Naive thymus-derived CD8-positive, alpha-beta T cell (primary cell): ENCODE data around the gene ATP6V0A1. TPM values are rescaled to one million over a fixed set of nuclear protein-coding genes. Genes with fewer than 3 reads are reported as not detected.
"Not testable (repeated sequence)": the region's sequence is repeated elsewhere in the genome, so short reads cannot be mapped to it uniquely, and the experiment has no call there.

Experiments
- ATAC-seq, 2 donors: fragments of 150-1000 bp; cut with Tn5 transposase in 1 of 2; sonication (Bioruptor Pico), chemical (Tn5 transposase) in 1 of 2; 1 replicate in 1 of 2; 2 replicates in 1 of 2; pipeline ENCODE4 v1.10.0; 2021; ENCODE audit warnings: mild to moderate bottlenecking in 2 of 2, moderate library complexity in 2 of 2
- POLR2A ChIA-PET: fragments of 350-600 bp; sonication (Branson Sonifier 250); formaldehyde crosslinking; loops from one replicate; lab custom pipeline; 2021; ENCODE audit warnings: antibody characterized with exemption; lab: Charles Lee
- DNase-seq, 10 donors: peaks; one replicate each; pipeline versions ENCODE4 v3.0.0 to v3.0.0-alpha.2; 2020 to 2022
- H3K27ac Mint-ChIP-seq, 10 donors: one replicate each; pipeline ENCODE4 v1.8.0; 2020 to 2022; ENCODE audit warnings: mild to moderate bottlenecking in 10 of 10, mixed read lengths in 10 of 10, moderate library complexity in 4 of 10, inconsistent platforms in 1 of 10
- H3K27me3 Mint-ChIP-seq, 5 donors: one replicate each; pipeline ENCODE4 v1.8.0; 2021 to 2022; ENCODE audit warnings: mixed read lengths in 5 of 5
- H3K36me3 Mint-ChIP-seq, 3 donors: one replicate each; pipeline ENCODE4 v1.8.0; 2020 to 2022; ENCODE audit warnings: mixed read lengths in 3 of 3, mild to moderate bottlenecking in 2 of 3, inconsistent platforms in 1 of 3
- H3K4me1 Mint-ChIP-seq, 4 donors: one replicate each; pipeline ENCODE4 v1.8.0; 2021 to 2022; ENCODE audit warnings: mixed read lengths in 4 of 4
- H3K4me3 Mint-ChIP-seq, 10 donors: one replicate each; pipeline ENCODE4 v1.8.0; 2020 to 2022; ENCODE audit warnings: mild to moderate bottlenecking in 10 of 10, mixed read lengths in 10 of 10, moderate library complexity in 6 of 10, inconsistent platforms in 1 of 10
- H3K9me3 Mint-ChIP-seq, 9 donors: one replicate each; pipeline ENCODE4 v1.8.0; 2020 to 2022; ENCODE audit warnings: mixed read lengths in 9 of 9, mild to moderate bottlenecking in 3 of 9, inconsistent platforms in 1 of 9, moderate library complexity in 1 of 9
- polyA plus RNA-seq, 3 donors: library from polyadenylated mRNA; unstranded; fragments of 300-500 nt; fragmentation: Illumina TruSeq; gene quantifications; one replicate each; pipeline ENCODE4 v1.2.3, GENCODE V29; 2021
- total RNA-seq, 8 experiments: library from RNA in 2 of 8; stranded (reverse) in 2 of 8; gene quantifications; one replicate each; pipeline ENCODE4 v1.2.3 and lab custom pipeline; 2021 to 2026

The ATP6V0A1 gene
- total and polyA plus RNA-seq, 5 experiments from 2014 or later, result 4.1 to 19.1 (median 12.6) TPM

DNA sequence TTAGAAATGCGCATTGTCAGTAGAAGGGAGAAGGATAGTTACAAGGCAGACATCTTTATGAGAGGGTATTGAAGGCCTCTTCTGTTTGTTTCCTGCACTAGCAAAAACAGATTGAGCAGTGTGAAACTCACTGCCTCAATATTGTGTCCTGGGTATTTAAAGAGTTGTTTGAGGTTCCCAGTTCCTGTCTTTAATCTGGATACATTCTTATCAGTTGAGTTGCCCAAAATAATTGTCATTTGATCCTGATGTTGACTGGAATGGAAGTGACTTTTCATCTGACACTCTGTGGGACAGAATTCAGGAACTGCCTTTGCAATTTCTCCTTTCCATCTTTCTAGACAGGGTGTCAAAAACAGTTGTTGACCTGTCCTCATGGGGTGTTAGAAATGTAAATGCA is 1.7 kb downstream of the ATP6V0A1 start:
- H3K27me3 Mint-ChIP-seq, result no peaks in the 10 kb centered on the region
- H3K4me3 Mint-ChIP-seq, result peak overlapping the region in 8 of 10 donors; percentile 84 to 94 (median 91)
- peak overlapping the region in 4 of 10 donors; percentile 32 to 85 (median 78) for H3K27ac Mint-ChIP-seq
- ATAC-seq, result no peak
- POLR2A ChIA-PET, result interaction anchor here (1.1 kb wide), 1 partner anchor 123 kb away, joined by 3 read pairs; no protein-coding TSS in a partner anchor
- H3K4me1 Mint-ChIP-seq, result peaks cover 28 to 51% (median 46%) of the 10 kb centered on the region in 4 donors
- peaks cover 0 to 10% (median 0%) of the 10 kb centered on the region in 3 donors for H3K36me3 Mint-ChIP-seq
- H3K9me3 Mint-ChIP-seq, result peaks cover 0 to 2% (median 0%) of the 10 kb centered on the region in 9 donors
- DNase-seq, result no peak

DNA sequence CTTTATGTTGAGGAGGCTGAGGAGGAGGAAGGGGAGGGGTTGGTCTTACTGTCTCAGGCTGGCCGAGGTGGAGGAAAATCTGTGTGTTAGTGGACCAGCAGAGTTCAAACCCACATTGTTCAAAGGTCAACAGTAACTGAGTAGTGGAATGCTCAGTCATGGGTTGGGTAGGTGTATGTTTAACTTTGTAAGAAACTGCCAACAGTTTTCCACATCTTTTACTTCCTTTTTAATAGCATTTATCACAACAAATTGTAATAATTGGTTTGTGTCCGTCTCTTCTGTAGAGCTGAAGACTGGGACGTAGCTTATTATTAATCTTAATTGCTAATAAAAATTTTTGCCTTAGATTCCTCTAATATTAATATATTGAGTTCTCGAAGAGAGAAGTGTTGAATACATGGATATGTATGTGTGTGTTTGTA is 5.3 kb downstream of the ATP6V0A1 start:
- no peaks in the 10 kb centered on the region for H3K9me3 Mint-ChIP-seq
- H3K4me1 Mint-ChIP-seq, result peaks cover 10 to 23% (median 18%) of the 10 kb centered on the region in 4 donors
- no peak overlapping the region for H3K4me3 Mint-ChIP-seq
- POLR2A ChIA-PET, result no interaction called here
- no peaks in the 10 kb centered on the region for H3K27me3 Mint-ChIP-seq
- H3K36me3 Mint-ChIP-seq, result peaks cover 5 to 37% (median 8%) of the 10 kb centered on the region in 3 donors
- ATAC-seq, result no peak
- H3K27ac Mint-ChIP-seq, result no peak overlapping the region
- no peak for DNase-seq

DNA sequence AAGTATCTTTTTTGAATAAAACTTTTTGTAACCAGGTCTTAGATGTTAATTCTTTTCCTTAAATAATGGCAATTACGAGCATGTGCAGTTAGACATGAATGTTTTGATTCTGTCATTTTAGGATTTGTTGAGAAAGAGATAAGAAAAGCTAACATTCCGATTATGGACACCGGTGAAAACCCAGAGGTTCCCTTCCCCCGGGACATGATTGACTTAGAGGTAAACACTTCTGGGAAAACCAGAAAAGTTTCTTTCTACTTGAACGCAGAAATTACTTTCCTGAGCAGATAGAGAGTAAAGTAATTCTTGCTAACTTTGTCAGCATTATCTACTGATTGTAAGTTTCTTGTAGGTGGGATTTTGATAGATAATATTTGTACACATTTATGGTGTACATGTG is 9.2 kb downstream of the ATP6V0A1 start:
- H3K4me1 Mint-ChIP-seq, result peaks cover 0 to 3% (median 0%) of the 10 kb centered on the region in 4 donors
- H3K27me3 Mint-ChIP-seq, result no peaks in the 10 kb centered on the region
- DNase-seq (no peak), ATAC-seq (no peak)
- H3K36me3 Mint-ChIP-seq, result peaks cover 5 to 64% (median 21%) of the 10 kb centered on the region in 3 donors
- no peak overlapping the region for H3K4me3 Mint-ChIP-seq
- POLR2A ChIA-PET, result no interaction called here
- H3K27ac Mint-ChIP-seq, result no peak overlapping the region
- H3K9me3 Mint-ChIP-seq, result no peaks in the 10 kb centered on the region

DNA sequence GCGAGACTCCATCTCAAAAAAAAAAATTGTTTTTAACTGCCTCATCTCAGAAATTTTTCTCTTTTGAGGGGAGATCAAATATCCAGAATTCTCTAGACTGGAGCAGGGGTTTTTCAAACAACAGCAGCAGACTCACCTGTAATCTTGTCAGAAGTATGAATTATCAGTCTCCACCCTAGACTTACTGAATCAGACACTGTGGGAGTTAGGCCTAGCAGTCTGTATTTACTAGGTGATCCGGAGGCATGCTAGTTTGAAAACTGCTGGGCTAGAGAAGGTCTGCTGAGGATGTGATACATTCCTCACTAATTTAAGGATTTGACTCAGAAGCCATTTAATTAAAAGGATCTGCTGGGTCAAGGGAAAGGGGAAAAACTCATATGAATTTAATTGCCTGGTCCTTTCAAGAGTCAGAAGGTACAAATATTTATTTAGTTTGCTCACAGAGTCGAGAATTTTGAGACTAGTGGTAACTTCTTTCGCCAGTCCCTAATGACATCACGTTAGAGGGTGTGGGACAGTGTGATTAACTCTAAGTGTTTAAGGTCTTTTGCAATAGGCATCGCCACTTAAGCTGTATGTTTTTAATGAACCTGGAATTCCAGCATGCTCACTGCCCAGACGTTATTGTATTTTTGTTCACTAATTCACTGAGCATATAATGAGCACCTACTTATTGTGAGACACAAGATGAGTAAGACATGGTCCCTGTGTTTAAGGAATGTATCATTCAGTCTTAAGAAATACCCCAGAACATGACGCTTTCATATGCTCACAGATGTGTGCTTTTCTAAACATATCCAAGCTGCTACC is 14.2 kb downstream of the ATP6V0A1 start:
- H3K4me1 Mint-ChIP-seq, result peaks cover 2 to 21% (median 5%) of the 10 kb centered on the region in 4 donors
- H3K27ac Mint-ChIP-seq, result peak overlapping the region in 1 of 10 donors; percentile 5
- H3K36me3 Mint-ChIP-seq, result peaks cover 0 to 61% (median 25%) of the 10 kb centered on the region in 3 donors
- no peaks in the 10 kb centered on the region for H3K9me3 Mint-ChIP-seq
- no peak for DNase-seq
- no peak overlapping the region for H3K4me3 Mint-ChIP-seq
- no peaks in the 10 kb centered on the region for H3K27me3 Mint-ChIP-seq
- POLR2A ChIA-PET, result no interaction called here
- no peak for ATAC-seq

DNA sequence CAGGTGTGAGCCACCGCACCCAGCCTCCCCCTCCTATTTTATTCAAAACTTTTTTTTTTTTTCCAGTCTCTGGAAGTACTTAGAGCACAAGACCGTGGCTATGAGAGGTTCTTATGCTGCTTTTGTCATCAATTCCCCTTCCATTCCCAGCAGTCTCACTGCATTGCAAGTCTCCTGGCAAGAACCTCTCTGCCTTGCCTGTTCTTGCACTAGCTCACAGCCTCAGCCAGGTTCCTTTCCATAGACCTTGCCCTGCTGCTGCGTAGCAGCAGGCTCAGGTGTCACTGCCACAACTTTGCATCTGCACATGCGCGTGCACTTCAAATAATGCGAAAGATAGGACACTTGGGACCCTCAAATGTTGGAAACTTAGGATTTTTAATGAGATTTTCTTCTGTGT is 15.6 kb downstream of the ATP6V0A1 start:
- Mint-ChIP-seq H3K4me1 (peaks cover 2 to 21% (median 8%) of the 10 kb centered on the region in 4 donors), H3K36me3 (peaks cover 3 to 61% (median 35%) of the 10 kb centered on the region in 3 donors)

DNA sequence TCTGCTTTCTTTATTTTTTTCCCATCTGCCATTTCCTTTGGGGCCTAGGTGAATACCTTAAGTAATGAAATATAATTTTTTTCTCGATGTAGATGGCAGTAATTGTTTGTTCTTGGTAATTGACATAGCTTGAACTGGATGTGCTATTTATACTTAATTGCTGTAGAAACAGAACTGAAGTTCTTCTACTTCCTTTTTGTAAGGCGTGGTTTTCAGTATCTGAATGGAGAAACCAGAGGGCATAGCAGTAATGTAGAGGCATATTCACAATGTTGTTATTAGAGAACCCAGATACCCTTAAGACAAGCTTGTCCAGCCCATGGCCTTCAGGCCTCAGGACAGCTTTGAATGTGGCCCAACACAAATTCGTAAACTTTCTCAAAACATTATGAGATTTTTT is 16.4 kb downstream of the ATP6V0A1 start:
- Mint-ChIP-seq H3K4me3 (no peak overlapping the region), H3K4me1 (peaks cover 6 to 21% (median 16%) of the 10 kb centered on the region in 4 donors), H3K27me3 (no peaks in the 10 kb centered on the region), H3K9me3 (no peaks in the 10 kb centered on the region), H3K27ac (peak overlapping the region in 1 of 10 donors; percentile 37), H3K36me3 (peaks cover 3 to 57% (median 33%) of the 10 kb centered on the region in 3 donors)
- POLR2A ChIA-PET, result interaction anchor here (0.6 kb wide), 2 partner anchors 349 to 371 kb away, joined by 3 read pairs; partner anchors contain the start of gene BECN1
- DNase-seq (no peak), ATAC-seq (no peak)

More for the DNA sequence above, 15.6 kb downstream of the ATP6V0A1 start:
- H3K4me3 Mint-ChIP-seq, result no peak overlapping the region
- ATAC-seq (no peak), DNase-seq (no peak)
- POLR2A ChIA-PET, result no interaction called here
- H3K27ac Mint-ChIP-seq, result peak overlapping the region in 1 of 10 donors; percentile 33
- no peaks in the 10 kb centered on the region for H3K9me3 Mint-ChIP-seq
- no peaks in the 10 kb centered on the region for H3K27me3 Mint-ChIP-seq

DNA sequence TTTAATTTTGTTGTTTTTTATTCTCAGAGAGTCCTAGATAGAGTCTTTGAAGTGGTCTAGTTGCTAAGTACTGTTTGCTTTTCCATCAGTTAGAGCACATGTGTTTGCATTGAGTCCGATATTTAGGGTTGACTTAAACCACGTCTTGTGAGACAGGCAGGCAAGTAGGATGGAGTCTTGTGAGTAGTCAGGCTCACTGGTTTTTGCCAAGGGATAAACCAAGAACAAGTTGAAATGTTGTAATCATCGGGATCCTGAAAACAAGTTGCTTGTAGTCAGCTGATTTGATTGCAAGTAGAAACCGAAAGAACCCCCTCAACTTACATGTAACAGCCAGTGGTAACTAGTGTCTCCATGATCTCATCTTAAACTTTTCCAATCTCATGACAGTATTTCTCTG is 17.2 kb downstream of the ATP6V0A1 start:
- POLR2A ChIA-PET, result interaction anchor here (0.6 kb wide), 1 partner anchor 370 kb away, joined by 3 read pairs; no protein-coding TSS in a partner anchor
- ATAC-seq (no peak), DNase-seq (no peak)
- Mint-ChIP-seq H3K4me3 (peak overlapping the region in 1 of 10 donors; percentile 13), H3K9me3 (no peaks in the 10 kb centered on the region), H3K4me1 (peaks cover 6 to 21% (median 18%) of the 10 kb centered on the region in 4 donors), H3K27ac (no peak overlapping the region), H3K36me3 (peaks cover 3 to 52% (median 30%) of the 10 kb centered on the region in 3 donors), H3K27me3 (no peaks in the 10 kb centered on the region)

DNA sequence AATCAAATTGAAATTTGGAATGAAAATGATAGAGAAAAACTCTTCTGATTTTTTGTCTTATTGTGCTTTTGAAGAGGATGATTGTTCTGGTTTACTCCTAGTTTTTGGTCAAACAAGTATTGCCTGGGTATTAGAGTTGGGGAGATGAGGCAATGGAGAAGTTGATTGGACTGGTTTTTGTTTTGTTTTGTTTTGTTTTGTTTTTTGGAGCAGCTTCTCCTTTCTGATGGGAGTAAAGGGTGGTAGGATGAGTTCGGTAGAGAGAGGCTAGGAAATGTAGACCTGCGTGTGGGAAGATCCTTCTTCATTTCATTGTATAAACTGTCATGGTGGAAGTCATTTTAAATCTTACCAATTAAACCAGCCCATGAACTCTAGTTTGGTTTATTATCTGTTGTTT is 17.7 kb downstream of the ATP6V0A1 start:
- no peak overlapping the region for H3K27ac Mint-ChIP-seq

DNA sequence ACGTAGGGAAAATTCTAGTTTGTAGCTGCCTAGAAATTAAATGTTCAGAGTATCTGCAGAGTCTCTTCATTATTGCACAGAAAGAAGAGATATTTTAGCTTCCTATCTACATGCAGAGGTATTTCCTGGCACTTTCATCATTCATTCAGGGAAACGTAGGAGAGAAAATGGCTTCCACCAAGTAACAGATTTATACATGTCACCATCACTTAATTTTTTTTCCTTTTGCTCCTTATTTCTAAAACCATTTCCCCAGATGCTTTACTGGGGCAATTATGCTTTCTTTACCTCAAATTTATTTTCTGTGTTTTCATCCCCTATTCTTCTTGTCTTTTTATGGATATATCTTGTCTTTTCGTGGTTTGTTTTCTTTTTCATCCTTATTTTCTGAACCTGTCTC is 18.5 kb downstream of the ATP6V0A1 start:
- H3K27ac Mint-ChIP-seq, result peak overlapping the region in 1 of 10 donors; percentile 9
- H3K27me3 Mint-ChIP-seq, result no peaks in the 10 kb centered on the region
- no peak for ATAC-seq
- no peak overlapping the region for H3K4me3 Mint-ChIP-seq
- H3K36me3 Mint-ChIP-seq, result peaks cover 3 to 46% (median 25%) of the 10 kb centered on the region in 3 donors
- POLR2A ChIA-PET, result no interaction called here
- no peak for DNase-seq
- H3K9me3 Mint-ChIP-seq, result no peaks in the 10 kb centered on the region
- H3K4me1 Mint-ChIP-seq, result peaks cover 6 to 21% (median 18%) of the 10 kb centered on the region in 4 donors

More for the DNA sequence above, 17.7 kb downstream of the ATP6V0A1 start:
- DNase-seq (no peak), ATAC-seq (no peak)
- H3K36me3 Mint-ChIP-seq, result peaks cover 3 to 50% (median 30%) of the 10 kb centered on the region in 3 donors
- no peaks in the 10 kb centered on the region for H3K9me3 Mint-ChIP-seq
- H3K4me1 Mint-ChIP-seq, result peaks cover 6 to 21% (median 18%) of the 10 kb centered on the region in 4 donors
- POLR2A ChIA-PET, result no interaction called here
- H3K4me3 Mint-ChIP-seq, result no peak overlapping the region
- no peaks in the 10 kb centered on the region for H3K27me3 Mint-ChIP-seq

DNA sequence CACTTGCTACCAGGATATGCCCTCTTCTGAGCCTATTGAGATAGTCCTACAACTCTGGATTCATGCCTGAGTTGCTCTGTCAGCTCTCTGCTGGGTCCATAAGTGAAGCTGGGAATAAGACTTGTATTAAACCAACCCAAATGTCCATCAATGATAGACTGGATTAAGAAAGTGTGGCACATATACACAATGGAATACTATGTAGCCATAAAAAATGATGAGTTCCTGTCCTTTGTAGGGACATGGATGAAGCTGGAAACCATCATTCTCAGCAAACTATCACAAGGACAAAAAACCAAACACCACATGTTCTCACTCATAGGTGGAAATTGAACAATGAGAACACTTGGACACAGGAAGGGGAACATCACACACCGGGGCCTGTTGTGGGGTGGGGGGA is 19.1 kb downstream of the ATP6V0A1 start:
- H3K9me3 Mint-ChIP-seq, H3K27me3 Mint-ChIP-seq, POLR2A ChIA-PET, DNase-seq, H3K27ac Mint-ChIP-seq, ATAC-seq, H3K4me3 Mint-ChIP-seq: not testable (repeated sequence)
- Mint-ChIP-seq H3K36me3 (peaks cover 3 to 42% (median 22%) of the 10 kb centered on the region in 3 donors), H3K4me1 (peaks cover 6 to 21% (median 18%) of the 10 kb centered on the region in 4 donors)

DNA sequence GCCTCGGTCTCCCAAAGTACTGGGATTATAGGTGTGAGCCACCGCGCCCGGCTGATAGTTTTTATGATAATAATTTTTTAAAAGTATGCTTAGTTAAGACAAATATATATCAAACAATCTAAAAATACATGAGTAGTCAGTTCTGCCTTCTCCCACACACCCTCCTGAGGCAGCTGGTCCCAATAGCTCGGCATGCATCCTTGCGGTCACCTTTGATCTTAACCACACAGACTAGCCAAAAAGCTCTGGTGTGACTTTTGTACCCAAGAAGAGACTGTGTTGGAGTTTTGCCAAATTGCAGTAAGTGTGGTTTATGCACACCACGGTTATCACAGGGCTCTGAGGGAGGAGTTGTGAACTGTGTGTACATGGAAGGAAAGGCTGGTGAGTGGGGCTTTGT is 25.6 kb downstream of the ATP6V0A1 start:
- POLR2A ChIA-PET, result interaction anchor here (0.9 to 1.4 kb wide), 3 partner anchors 27 to 62 kb away, joined by 4 read pairs; no protein-coding TSS in a partner anchor
- DNase-seq (peak; percentile 12 to 85 (median 75)), ATAC-seq (peak; percentile 96)
- peaks cover 15 to 48% (median 37%) of the 10 kb centered on the region in 4 donors for H3K4me1 Mint-ChIP-seq
- peaks cover 0 to 18% (median 7%) of the 10 kb centered on the region in 3 donors for H3K36me3 Mint-ChIP-seq
- no peaks in the 10 kb centered on the region for H3K9me3 Mint-ChIP-seq
- peak overlapping the region in 9 of 10 donors; percentile 29 to 85 (median 55) for H3K27ac Mint-ChIP-seq
- H3K4me3 Mint-ChIP-seq, result peak overlapping the region; percentile 36 to 79 (median 56)
- peaks cover 0 to 3% (median 0%) of the 10 kb centered on the region in 5 donors for H3K27me3 Mint-ChIP-seq

DNA sequence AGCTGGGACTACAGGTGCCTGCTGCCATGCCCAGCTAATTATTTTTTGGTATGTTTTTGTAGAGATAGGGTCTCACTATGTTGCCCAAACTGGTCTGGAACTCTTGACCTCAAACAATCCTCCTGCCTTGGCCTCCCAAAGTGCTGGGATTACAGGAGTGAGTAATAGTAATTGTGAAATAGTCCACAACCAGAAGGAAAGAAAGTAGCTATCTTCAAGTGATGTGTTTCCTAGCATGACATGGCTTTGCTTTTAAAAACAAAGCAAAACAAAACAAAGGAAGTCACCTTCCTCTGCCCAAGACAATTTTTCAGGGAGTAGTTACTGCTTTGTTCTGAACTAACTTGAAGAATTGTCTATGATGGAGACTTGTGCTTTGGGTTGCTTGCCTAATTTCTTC is 27.0 kb downstream of the ATP6V0A1 start:
- Mint-ChIP-seq H3K4me3 (peak overlapping the region in 2 of 10 donors; percentile 64 to 77), H3K27me3 (peaks cover 0 to 10% (median 0%) of the 10 kb centered on the region in 5 donors), H3K36me3 (peaks cover 0 to 24% (median 14%) of the 10 kb centered on the region in 3 donors), H3K4me1 (peaks cover 17 to 44% (median 38%) of the 10 kb centered on the region in 4 donors), H3K27ac (no peak overlapping the region), H3K9me3 (no peaks in the 10 kb centered on the region)
- POLR2A ChIA-PET, result interaction anchor here (0.6 to 0.9 kb wide), 2 partner anchors 17 to 80 kb away, joined by 3 read pairs; no protein-coding TSS in a partner anchor
- DNase-seq, result no peak
- no peak for ATAC-seq
